ENCODE results near the gene CEP112.

DNA sequence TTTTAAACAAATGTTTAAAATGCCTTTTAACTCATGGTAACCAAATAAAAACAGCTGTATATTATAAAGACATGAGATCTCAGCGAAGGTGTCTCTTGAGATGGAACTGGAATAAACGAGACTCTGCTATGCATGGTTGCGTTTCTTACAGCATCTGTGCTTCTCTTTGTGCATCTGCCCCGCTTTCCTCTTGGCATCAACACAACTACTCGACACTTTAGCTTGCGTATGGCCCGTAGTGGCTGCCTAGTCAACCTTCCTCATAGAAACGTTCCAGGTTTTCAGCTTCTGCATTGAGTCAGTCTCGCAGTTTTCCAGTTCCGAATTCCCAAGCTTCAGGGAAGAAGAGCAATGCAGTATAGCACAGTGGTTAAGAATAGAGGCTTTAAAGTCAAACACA is 214.9 kb downstream of the CEP112 start:
- TF ChIP-seq CTCF (IDR thresholded peaks at IDR 0.05; ENCODE audit: low read length) (no peak), EZH2 (optimal IDR thresholded peaks at IDR 0.05; ENCODE audit: low read depth, low read length) (no peak)

Measured in MM.1S (cell line).